GM19438 (cell line): ENCODE data around the gene RGS9BP.
"Not testable (repeated sequence)": the region's sequence is repeated elsewhere in the genome, so short reads cannot be mapped to it uniquely, and the experiment has no call there.

Experiments used
- ATAC-seq: cut with Tn5 transposase; IDR thresholded peaks from one replicate; pipeline ENCODE4 v1.9.1; 2021; ENCODE audit warnings: low read depth; ENCODE audit not compliant: unreplicated experiment

RGS9BP gene

DNA sequence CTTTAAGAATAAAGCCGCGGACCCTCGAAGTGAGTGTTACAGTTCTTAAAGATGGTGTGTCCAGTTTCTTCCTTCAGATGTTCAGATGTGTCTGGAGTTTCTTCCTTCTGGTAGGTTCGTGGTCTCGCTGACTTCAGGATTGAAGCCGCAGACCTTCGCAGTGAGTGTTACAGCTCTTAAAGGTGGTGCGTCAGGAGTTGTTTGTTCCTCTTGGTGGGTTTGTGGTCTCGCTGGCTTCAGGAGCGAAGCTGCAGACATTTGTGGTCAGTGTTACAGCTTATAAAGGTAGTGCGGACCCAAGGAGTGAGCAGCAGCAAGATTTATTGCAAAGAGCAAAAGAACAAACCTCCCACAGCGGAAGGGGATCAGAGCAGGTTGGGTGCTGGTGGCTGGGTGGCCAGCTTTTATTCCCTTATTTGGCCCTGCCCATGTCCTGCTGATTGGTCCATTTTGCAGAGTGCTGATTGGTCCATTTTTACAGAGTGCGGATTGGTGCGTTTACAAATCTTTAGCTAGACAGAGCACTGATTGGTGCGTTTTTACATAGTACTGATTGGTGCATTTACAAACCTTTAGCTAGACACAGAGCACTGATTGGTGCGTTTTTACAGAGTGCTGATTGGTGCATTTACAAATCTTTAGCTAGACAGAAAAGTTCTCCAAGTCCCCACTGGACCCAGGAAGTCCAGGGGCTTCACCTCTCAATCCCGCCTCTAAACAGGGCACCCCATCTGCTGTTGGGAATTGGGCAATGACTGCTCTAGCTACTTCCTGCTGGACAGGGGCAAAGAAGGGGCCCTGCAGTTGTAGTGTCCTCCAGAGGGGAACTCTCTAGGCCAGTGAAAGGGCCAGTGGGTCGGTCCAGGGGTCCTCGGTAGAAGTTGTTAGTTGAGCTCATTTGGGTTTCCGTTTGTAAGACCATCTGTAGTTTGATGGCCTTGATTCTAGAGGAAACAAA is 17.8 kb downstream of the RGS9BP start:
- not testable (repeated sequence) for ATAC-seq

DNA sequence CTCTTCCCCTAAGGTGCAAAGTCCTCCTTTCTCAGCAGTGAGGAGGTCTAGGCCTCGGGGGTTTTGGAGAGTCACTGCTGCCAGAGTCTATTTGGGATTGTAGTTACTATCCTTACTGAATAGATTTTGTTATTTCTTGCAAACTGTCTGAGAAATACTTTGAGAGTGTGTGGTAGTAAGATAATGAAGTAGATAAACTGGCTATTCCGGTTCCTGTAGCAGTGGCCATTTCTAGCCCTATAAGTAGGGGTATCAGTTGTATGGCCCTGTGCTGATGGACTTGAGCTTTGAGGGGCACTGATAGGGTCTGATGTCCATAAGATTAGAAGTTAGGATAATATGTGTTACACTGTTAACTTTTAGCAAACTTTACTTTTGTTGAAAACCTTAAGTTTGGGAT is 18.7 kb downstream of the RGS9BP start:
- ATAC-seq = not testable (repeated sequence)

DNA sequence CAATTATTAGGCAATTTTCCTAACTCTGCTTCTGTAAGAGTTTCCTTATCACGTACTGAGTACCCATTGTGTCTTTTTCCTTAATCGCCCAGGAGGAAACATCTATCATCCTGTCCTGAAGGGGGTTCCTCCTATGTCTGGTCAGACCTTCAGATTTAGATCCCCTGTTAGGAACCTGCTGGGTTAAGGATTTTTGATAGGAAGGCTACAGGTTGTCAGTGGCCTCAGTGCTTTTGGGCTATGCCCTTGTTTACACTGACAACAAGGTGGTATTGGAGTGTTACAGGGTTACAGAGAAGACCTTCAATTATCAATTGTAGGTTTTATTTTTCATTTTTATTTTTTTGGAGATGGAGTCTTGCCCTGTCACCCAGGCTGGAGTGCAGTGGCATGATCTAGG is 19.2 kb downstream of the RGS9BP start:
- not testable (repeated sequence) for ATAC-seq

DNA sequence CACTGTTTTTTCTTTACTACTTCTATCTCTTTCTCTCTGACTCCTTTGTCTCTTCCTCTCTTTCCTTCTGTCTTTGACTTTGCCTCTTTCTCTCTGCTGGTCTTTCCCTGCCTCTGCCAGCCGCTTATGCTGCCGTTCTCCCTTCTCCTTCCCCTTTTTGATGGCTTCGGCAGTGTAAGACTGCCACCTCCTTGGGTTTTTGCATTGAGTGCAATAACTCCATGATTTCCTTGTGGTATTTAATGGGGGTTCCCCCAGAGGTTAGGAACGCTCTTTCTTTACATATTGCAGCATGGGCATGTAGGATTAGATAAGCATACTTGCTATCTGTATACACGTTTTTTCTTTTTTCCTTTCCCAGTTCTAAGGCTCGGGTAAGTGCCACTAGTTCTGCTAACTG is 19.9 kb downstream of the RGS9BP start:
- not testable (repeated sequence) for ATAC-seq

DNA sequence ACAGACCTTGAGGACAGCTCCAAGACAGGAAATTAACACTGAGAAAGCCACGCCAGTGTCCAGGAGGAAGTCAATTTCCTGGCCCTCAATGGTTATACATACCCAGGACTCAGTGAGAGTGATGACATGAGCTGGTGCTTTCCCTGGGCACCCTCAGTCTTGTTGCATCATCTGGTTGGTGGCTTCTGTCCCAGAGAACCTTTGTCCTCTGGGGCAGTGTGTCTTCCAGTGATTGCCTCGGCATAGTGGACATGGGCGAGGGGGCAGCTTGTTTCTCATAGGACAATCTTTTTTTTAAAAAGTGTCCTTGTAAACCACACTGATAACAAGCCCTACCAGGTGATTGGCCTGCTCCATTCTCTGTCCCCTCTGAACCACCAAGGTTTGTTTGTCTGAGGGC is 21.1 kb downstream of the RGS9BP start:
- ATAC-seq = not testable (repeated sequence)

DNA sequence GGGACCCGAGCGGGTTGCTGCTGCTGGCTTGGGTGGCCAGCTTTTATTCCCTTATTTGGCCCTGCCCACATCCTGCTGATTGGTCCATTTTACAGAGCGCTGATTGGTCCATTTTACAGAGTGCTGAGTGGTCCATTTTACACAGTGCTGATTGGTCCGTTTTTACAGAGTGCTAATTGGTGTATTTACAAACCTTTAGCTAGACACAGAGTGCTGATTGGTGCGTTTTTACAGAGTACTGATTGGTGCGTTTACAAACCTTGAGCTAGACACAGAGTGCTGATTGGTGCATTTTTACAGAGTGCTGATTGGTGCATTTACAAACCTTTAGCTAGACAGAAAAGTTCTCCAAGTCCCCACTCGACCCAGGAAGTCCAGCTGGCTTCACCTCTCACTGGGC is 24.5 kb downstream of the RGS9BP start:
- not testable (repeated sequence) for ATAC-seq

DNA sequence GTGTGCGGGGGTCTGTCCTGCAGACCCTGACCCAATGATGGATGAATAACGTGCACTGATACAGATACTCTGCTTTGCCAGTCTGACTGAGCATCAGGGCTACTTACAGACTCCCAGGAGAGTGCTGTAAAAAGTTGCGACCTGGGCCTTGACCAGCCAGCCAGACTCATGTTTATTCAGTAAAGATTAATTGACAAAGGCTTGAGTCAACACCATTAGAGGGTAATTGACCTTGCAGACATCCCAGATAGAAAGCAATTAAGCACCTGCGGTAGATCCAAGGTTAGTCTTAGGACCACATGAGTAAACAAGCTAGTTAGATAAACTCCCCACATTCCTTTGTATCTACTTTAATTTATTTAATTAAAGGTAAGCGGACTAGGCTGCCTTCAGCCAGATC is 26.4 kb downstream of the RGS9BP start:
- no peak for ATAC-seq

DNA sequence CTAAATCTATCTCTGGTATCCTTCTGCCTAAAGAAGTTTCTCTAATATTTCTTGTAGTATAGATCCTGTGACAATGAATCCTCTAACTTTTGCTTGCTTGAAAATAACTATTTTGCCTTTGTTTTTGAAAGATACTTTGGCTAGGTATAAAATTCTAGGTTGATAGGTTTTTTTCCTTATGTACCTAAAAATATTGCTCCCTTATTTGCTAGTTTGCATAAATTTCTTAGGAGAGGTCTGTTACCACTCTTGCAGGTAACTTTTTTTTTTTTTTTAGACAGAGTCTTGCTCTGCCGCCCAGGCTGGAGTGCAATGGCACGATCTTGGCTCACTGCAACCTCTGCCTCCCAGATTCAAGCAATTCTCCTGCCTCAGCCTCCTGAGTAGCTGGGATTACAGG is 28.4 kb downstream of the RGS9BP start:
- not testable (repeated sequence) for ATAC-seq

DNA sequence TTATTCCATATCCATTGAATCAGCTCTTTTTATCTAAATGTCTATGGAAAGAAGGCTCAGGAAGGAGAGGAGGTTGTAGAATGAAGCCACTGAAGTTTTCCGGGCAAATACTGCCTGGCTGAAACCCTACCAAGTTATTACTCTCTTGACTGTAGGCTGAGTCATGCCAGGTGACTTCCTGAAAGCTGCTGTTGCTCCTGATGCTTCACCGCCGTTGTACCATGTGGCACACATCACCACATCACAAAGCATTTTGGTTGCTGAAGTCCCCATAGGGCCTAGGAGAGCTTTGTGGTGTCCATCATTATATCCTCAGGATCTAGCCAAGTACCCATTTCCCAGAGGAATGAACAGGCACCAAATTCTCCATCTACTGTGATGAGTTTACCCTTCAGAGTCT is 32.8 kb downstream of the RGS9BP start:
- no peak for ATAC-seq

DNA sequence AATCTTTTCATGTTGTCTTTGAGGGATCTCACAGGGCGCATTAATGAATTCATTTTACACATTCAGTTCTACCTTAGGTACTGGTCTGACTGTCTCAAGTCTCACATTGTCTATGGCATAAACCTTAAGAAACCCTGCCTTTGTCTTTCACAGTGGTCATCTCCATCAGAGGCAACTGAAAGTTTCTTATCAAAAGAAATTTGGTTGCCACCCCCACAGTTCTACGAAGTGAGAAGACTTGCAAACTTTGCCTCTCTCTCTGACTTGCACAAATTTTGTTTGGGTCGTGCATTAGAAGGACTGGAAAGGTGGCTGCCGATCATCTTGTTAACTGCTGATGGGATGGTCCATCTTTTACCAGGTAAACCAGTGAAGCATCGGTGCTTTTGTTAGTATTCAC is 33.4 kb downstream of the RGS9BP start:
- no peak for ATAC-seq

DNA sequence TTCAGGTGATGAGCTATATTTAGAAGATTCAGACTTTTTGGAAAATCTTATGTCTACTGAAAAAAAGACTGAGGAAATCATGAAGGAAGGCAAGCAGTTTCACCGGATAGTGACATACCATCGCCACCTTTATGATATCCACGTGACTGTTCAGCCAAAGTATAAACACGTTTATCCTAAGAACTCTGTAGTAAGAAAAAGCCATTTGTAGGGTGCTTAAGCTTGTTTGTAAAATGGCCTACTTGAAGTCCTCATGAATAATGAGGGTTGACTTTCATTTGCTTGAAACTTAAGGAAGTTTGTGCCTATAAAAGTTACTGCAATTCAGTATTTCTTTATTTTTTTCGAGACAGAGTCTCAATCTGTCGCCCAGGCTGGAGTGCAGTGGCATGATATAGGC is 36.1 kb downstream of the RGS9BP start:
- no peak for ATAC-seq

DNA sequence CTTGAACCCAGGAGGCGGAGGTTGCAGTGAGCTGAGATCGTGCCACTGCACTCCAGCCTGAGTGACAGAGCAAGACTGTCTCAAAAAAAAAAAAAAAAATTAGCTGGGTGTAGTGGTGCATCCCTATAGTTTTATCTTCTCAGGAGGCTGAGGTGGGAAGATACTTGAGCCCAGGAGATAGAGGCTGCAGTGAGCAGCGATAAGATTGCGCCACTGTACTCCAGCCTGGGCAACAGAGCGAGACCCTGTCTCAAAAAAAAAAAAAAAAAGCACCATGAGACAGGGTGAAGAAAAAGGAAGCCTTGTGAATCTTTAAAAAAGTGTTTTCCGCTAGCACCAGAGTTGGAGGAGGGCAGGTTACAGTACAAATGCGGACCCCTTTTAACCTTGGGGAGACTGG is 40.6 kb downstream of the RGS9BP start:
- not testable (repeated sequence) for ATAC-seq

DNA sequence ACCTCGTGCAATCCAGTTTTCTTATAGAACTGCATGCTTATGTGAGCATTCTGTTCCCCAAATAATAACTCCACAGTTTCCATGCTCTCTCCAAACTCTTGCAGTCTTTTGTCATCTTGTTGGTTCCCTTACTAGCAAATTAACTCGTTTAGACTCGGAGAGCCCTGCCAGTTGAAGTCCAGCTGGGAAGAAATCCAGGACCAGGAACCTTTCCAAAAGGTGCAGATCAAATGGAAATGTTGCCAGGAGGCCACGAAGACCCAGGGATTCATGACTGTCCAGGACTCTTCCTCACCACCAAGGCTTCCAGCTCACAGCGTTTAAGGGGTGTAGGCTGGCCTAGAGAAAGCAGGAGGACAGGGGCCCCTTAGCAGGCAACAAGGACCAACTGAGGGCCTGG is 41.8 kb downstream of the RGS9BP start:
- ATAC-seq = no peak

DNA sequence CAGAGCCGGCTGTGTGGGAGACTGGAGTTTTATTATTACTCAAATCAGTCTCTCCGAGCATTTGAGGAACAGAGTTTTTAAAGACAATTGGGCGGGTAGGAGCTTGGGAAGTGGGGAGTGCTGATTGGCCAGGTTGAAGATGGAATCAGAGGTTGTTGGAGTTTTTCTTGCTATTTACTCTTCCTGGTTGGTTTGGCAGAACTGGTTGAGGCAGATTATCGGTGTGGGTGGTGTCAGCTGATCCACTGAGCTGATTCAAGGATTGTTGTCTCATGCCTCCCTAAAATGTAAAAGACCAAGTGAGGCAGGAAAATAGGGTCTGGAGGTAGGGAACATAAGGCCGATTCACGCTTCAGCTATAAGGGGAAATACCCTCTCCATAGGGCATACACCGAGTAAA is 42.6 kb downstream of the RGS9BP start:
- no peak for ATAC-seq

DNA sequence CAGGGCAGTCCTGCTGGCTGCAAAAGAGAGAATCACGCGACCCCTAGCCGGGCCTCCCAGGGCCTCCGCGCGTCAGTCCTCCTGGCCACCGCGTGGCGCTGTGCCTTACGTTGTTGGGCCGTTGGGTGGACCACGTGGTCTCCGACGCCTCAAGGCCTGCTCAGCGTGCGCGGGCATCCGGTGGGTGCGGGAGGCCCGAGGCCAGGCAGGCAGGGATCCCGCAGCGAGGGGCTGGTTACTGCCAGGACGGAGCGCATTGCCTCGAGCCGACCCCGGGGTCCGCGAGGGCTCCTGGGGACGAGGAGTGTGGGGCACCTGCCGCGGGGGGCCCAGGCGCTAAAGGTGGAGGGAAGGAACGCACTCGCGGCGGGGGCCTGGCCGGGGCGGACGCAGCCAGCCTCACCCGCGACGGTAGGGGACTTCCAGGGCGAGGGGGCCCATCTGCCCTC is 44.0 kb downstream of the RGS9BP start, which contains the start of gene TDRD12:
TSS of gene TDRD12 (plus strand) at position 157 of the 449 bp plus-strand sequence. CDS start 306 bp downstream, outside the sequence.
- ATAC-seq = no peak

DNA sequence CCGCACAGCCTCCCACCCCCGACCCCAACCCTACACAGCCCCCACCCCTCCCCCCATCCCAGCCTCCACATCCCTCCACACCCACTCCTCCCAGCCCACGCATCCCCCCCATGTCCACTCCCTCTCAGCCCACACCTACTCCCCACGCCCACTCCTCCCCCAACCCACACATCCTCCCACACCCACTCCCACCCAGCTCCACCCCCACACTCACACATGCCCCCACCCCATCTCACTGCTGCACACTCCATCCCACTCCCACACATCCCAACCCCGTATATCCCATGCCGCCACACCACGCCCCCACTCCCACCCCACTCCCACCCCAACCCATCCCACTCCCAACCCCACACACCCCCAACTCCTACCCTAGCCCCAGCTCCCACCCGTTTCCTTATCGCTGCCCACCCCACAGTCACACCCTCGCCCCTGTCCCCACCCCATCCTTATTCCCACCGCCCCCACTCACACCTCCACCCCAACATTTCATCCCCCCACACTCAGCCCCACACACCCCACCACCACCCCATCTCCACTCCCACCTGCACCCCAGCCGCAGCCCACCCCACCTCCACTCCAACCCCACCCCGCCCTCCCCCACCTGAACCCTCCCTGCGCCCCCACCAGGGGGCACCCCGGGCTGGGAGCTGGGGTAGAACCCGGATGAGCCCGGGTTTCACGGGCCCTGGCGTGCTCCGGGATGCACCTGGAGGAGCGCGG is 44.7 kb downstream of the RGS9BP start:
- ATAC-seq = no peak

DNA sequence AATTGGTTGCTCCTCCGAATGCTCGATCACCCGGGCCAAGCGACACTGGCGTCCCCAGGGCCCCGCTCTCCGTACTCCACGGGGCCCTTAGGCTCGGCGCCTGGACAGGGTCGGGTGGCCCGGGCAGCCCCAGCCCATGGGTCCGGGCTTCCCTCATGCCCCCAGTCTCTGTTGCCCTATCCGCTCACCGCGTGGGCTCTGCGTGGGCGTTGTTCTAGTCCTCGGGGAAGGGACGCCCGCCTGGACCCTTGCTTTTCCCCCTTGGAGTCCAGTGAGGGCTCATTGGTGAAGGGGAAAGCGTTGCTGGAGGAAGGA is 45.2 kb downstream of the RGS9BP start:
- ATAC-seq = no peak
